GM23248 (cell line): ENCODE data around the gene COQ7. TPM values are rescaled to one million over a fixed set of nuclear protein-coding genes. Genes with fewer than 3 reads are reported as not detected.
A peak's percentile ranks its signal among the peaks of the same experiment; 100 is the strongest.

Source experiments
- DNase-seq: peaks from one replicate; pipeline ENCODE4 v3.0.0-alpha.2; 2015
- H2AFZ ChIP-seq: fragments of 200-600 bp; sonication (generic); 2 replicates; pipeline ENCODE4 v1.6.1; 2016; ENCODE audit warnings: antibody characterized with exemption
- H3F3A ChIP-seq: fragments of 200-600 bp; sonication (generic); 2 replicates; pipeline ENCODE4 v1.6.1; 2016; ENCODE audit warnings: mild to moderate bottlenecking, antibody characterized with exemption, mixed run types; ENCODE audit not compliant: insufficient read depth
- H3K27ac ChIP-seq: fragments of 200-600 bp; sonication (generic); 2 replicates; pipeline ENCODE4 v1.5.1; 2016; ENCODE audit warnings: mild to moderate bottlenecking
- H3K27me3 ChIP-seq: fragments of 200-600 bp; sonication (generic); replicated peaks from 2 replicates; pipeline ENCODE4 v1.6.1; 2016; ENCODE audit warnings: mild to moderate bottlenecking; ENCODE audit not compliant: insufficient read depth
- H3K36me3 ChIP-seq: fragments of 200-600 bp; sonication (generic); 2 replicates; pipeline ENCODE4 v1.6.1; 2016; ENCODE audit warnings: low read depth, mild to moderate bottlenecking
- H3K4me1 ChIP-seq: fragments of 200-600 bp; sonication (generic); 2 replicates; pipeline ENCODE4 v1.6.1; 2016; ENCODE audit warnings: mild to moderate bottlenecking; ENCODE audit not compliant: insufficient read depth
- H3K4me2 ChIP-seq: fragments of 200-600 bp; sonication (generic); one replicate; pipeline ENCODE4 v1.6.1; 2016; ENCODE audit warnings: mild to moderate bottlenecking; ENCODE audit not compliant: unreplicated experiment
- H3K4me3 ChIP-seq: fragments of 200-600 bp; sonication (generic); 2 replicates; pipeline ENCODE4 v1.5.1; 2016; ENCODE audit warnings: mild to moderate bottlenecking
- H3K79me2 ChIP-seq: fragments of 200-600 bp; sonication (generic); 2 replicates; pipeline ENCODE4 v1.6.1; 2016; ENCODE audit warnings: mild to moderate bottlenecking; ENCODE audit not compliant: insufficient read depth
- H3K9ac ChIP-seq: fragments of 200-600 bp; sonication (generic); 2 replicates; pipeline ENCODE4 v1.6.1; 2016; ENCODE audit warnings: mild to moderate bottlenecking
- H3K9me2 ChIP-seq: fragments of 200-600 bp; sonication (generic); 2 replicates; pipeline ENCODE4 v1.6.1; 2016; ENCODE audit warnings: mixed run types, mild to moderate bottlenecking, moderate library complexity; ENCODE audit not compliant: insufficient read depth
- H3K9me3 ChIP-seq: fragments of 200-600 bp; sonication (generic); one replicate; pipeline ENCODE4 v1.6.1; 2017; ENCODE audit warnings: low read depth
- H4K20me1 ChIP-seq: fragments of 200-600 bp; sonication (generic); 2 replicates; pipeline ENCODE4 v1.6.0; 2016; ENCODE audit not compliant: insufficient read depth
- EZH2 ChIP-seq: fragments of 200-600 bp; sonication (generic); IDR thresholded peaks from 2 replicates; pipeline ENCODE4 v1.6.1; 2018; ENCODE audit warnings: antibody characterized with exemption, mild to moderate bottlenecking; ENCODE audit not compliant: insufficient read depth, poor library complexity, severe bottlenecking
- EZH2phosphoT487 ChIP-seq: fragments of 200-600 bp; sonication (generic); IDR thresholded peaks from 2 replicates; pipeline ENCODE4 v1.6.1; 2018; ENCODE audit warnings: antibody characterized with exemption, moderate library complexity, mild to moderate bottlenecking, low read depth; ENCODE audit not compliant: insufficient read depth
- WGBS, 2 experiments: methylation state at CpG; one replicate each; pipeline ENCODE4 v1.1.6; 2015 to 2017; ENCODE audit warnings: low lambda C conversion rate in 2 of 2, low coverage in 1 of 2; ENCODE audit errors: missing lambda C conversion rate in 2 of 2; 5-methylcytosine and 5-hydroxymethylcytosine counted together
- in situ Hi-C: fragments of 300-500 bp; cut with MboI; formaldehyde crosslinking; loops from 2 replicates; pipeline ENCODE4 v1.15.0; 2020
- polyA plus RNA-seq: library from polyadenylated mRNA; unstranded; fragments of >200 nt; fragmentation: Nextera tagmentation; extraction: Ambion mirVana; gene quantifications from 2 replicates; pipeline ENCODE4 v1.2.1, GENCODE V29; 2016
- total RNA-seq: library from RNA; depleted of rRNA; stranded (reverse); fragments of >200 nt; shearing (Covaris generic); gene quantifications from 2 replicates; pipeline ENCODE4 v1.2.3, GENCODE V29; 2014

COQ7 gene
- total and polyA plus RNA-seq, 2 experiments from 2014 or later: 9.6 to 9.9 TPM

- 1 to 2% methylated on average over 51 to 69 of the region's 80 CpGs for WGBS, 2 experiments
- Histone ChIP-seq H2AFZ (no peak overlapping the region), H3K4me2 (peak overlapping the region; percentile 87), H3K27ac (peak overlapping the region; percentile 95), H3K79me2 (peaks cover 43% of the 10 kb centered on the region), H3K4me3 (peak overlapping the region; percentile 73), H3F3A (peaks cover 37% of the 10 kb centered on the region), H3K36me3 (peaks cover 6% of the 10 kb centered on the region; the same call in 1 of the 2 replicates), H3K4me1 (peaks cover 37% of the 10 kb centered on the region), H3K27me3 (no peaks in the 10 kb centered on the region), H3K9me3 (no peaks in the 10 kb centered on the region), H3K9ac (peak overlapping the region; percentile 92), H3K9me2 (no peaks in the 10 kb centered on the region), H4K20me1 (no peaks in the 10 kb centered on the region)
- TF ChIP-seq EZH2phosphoT487 (no peak), EZH2 (no peak)
- DNase-seq: peak; percentile 89
- in situ Hi-C loops: no loop called here
Measured at GRCh38 chr16:19114359-19115147, 47.1 kb downstream of the COQ7 start.

DNA sequence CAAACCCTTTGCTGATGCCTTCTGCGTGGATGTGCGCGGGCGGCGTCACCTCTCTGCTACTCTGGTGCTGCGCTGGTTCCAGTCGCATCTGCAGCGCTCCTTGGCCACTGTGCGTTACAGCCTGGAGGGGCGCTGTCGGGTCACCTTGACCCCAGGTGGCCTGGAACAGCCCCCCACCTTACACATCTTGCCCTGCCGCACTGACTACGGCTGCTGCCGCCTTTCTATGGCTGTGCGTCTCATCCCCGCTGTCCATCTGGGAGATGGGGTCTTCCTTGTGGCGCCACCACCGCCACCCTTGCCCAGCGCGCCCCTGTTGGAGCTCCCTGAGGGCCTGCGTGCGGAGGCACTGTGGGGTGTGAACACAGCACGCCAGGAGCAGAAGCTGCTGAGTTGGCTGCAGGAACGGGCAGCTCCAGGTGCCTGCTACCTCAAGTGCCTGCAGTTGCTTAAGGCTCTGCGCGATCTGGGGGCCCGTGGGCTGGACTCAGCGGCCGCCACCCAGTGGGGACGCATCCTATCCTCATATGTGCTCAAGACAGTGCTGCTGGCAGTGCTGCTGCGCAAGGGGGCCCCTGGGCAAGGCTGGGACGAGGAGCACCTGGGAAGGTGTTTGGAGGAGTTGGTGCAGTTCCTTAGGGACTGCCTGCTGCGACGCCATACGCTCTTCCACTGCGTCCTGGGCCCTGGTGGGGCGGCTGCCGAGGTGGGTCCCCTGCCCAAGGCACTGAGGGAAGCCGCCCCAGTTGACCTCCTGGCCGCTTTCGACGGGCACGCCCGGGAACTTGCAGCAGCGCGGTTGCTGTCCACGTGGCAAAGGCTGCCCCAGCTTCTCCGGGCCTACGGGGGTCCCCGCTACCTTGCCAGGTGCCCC is 48.0 kb downstream of the COQ7 start:
- peak overlapping the region; percentile 73 for H3K4me3 ChIP-seq
- no peaks in the 10 kb centered on the region for H3K9me3 ChIP-seq
- WGBS, 2 experiments: 78 to 79% methylated on average over 39 to 50 of the region's 50 CpGs
- H3K4me2 ChIP-seq: peak overlapping the region; percentile 87
- no peak for DNase-seq
- H3K79me2 ChIP-seq: peaks cover 48% of the 10 kb centered on the region
- peaks cover 44% of the 10 kb centered on the region for H3K4me1 ChIP-seq
- no peaks in the 10 kb centered on the region for H3K27me3 ChIP-seq
- peaks cover 44% of the 10 kb centered on the region for H3F3A ChIP-seq
- H4K20me1 ChIP-seq: no peaks in the 10 kb centered on the region
- in situ Hi-C loops: no loop called here
- H3K9me2 ChIP-seq: no peaks in the 10 kb centered on the region
- H3K9ac ChIP-seq: peak overlapping the region; percentile 92
- H3K27ac ChIP-seq: peak overlapping the region; percentile 95
- no peak overlapping the region for H2AFZ ChIP-seq
- peaks cover 6% of the 10 kb centered on the region; the same call in 1 of the 2 replicates for H3K36me3 ChIP-seq
- no peak for TF ChIP-seq EZH2phosphoT487
- no peak for TF ChIP-seq EZH2

GRCh38 chr16:19116711-19117449 is 49.5 kb downstream of the COQ7 start:
- peak overlapping the region; percentile 73 for H3K4me3 ChIP-seq
- peak overlapping the region; percentile 92 for H3K9ac ChIP-seq
- peak; percentile 62 for DNase-seq
- peak overlapping the region; percentile 95 for H3K27ac ChIP-seq
- peaks cover 47% of the 10 kb centered on the region for H3K4me1 ChIP-seq
- no peaks in the 10 kb centered on the region for H3K9me3 ChIP-seq
- H2AFZ ChIP-seq: no peak overlapping the region
- in situ Hi-C loops: no loop called here
- no peaks in the 10 kb centered on the region for H3K27me3 ChIP-seq
- H3F3A ChIP-seq: peaks cover 50% of the 10 kb centered on the region
- H4K20me1 ChIP-seq: no peaks in the 10 kb centered on the region
- H3K4me2 ChIP-seq: peak overlapping the region; percentile 87
- no peaks in the 10 kb centered on the region for H3K9me2 ChIP-seq
- H3K79me2 ChIP-seq: peaks cover 62% of the 10 kb centered on the region
- TF ChIP-seq EZH2phosphoT487: no peak
- no peak for TF ChIP-seq EZH2
- 54 to 59% methylated on average over 6 of the region's 6 CpGs for WGBS, 2 experiments
- peaks cover 15% of the 10 kb centered on the region; the same call in 1 of the 2 replicates for H3K36me3 ChIP-seq
